PFSK-1 (cell line): Measurements from ENCODE around the gene TUBB1.

ENCODE experiments used
- FOXP2 ChIP-seq: optimal IDR thresholded peaks from 2 replicates; pipeline ENCODE3; 2011; ENCODE audit warnings: borderline replicate concordance, control low read depth, inconsistent platforms; ENCODE audit not compliant: insufficient read depth; ENCODE audit errors: extremely low read length, extremely low read depth
- POLR2AphosphoS5 ChIP-seq: IDR thresholded peaks from 2 replicates; pipeline ENCODE4 v1.6.1; 2012; ENCODE audit warnings: low read depth, mild to moderate bottlenecking, control low read depth, low read length, moderate library complexity

DNA sequence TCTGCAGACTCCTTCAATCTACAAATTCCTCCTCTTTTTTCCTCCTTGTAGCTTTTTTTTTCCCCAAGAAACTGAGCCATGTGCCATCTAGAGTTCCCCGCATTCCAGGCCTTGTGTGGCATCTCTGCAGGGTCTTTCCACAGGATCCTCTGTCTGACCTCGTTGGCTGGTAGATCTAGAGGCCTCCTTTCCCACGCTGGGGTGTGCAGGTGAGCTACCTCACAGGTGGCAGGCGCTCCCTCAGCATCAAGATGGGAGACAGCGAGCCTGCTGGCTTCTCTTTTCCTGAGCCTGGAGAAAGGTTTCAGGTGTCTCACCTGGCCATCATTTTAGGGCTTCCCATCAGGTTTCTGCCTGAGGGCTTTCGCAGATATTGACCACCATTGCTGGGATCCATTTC, 47.8 kb upstream of the TUBB1 start:
- TF ChIP-seq FOXP2 (no peak), POLR2AphosphoS5 (no peak)
